A549 treated with CORT108297 at 1 μM for 4 hours (cell line): ENCODE measurements around the gene MYRF. TPM values are rescaled to one million over a fixed set of nuclear protein-coding genes. Genes with fewer than 3 reads are reported as not detected.

Experiments
- total RNA-seq: library from RNA; stranded (reverse); fragments of 200-300 nt; extraction: Qiagen RNA extraction; gene quantifications from 5 replicates; pipeline ENCODE4 v1.2.3, GENCODE V29; 2022

The MYRF gene
- total RNA-seq = 16.1 to 23.1 TPM (median 21.8 TPM) in 5 replicates

GRCh38 chr11:61752117-61752924 is at the start of gene MYRF:
MYRF (plus strand) TSS chr11:61752636; CDS start chr11:61752745, 109 bp downstream.

GRCh38 chr11:61792310-61793082 is 40.1 kb downstream of the MYRF start, which contains the start of the genes FEN1 and TMEM258:
FEN1 (plus strand) TSS chr11:61792911; CDS start chr11:61795362, 2,451 bp downstream.
TMEM258 (minus strand) TSS chr11:61792599; CDS start chr11:61792558, 41 bp downstream.

GRCh38 chr11:61816736-61817455 is 64.5 kb downstream of the MYRF start, which contains the start of gene FADS1:
FADS1 (minus strand) TSS chr11:61817003; CDS start chr11:61816929, 74 bp downstream.

GRCh38 chr11:61827571-61828378 is 75.3 kb downstream of the MYRF start, which contains the start of gene FADS2:
FADS2 (plus strand) TSS chr11:61828300; CDS start chr11:61828391, 91 bp downstream.

Other genes starting within 250 kb of the MYRF start
- 0.06 to 0.25 TPM (median 0.11 TPM) in 5 replicates for gene LRRC10B, start 243.9 kb upstream of the MYRF start, total RNA-seq
- gene SYT7, start 171.6 kb upstream of the MYRF start, total RNA-seq = 0.72 to 1.2 TPM (median 1.0 TPM) in 5 replicates
- 4.1 to 6.3 TPM (median 6.2 TPM) in 5 replicates for gene DAGLA, start 72.2 kb upstream of the MYRF start, total RNA-seq
- 213 to 247 TPM (median 224 TPM) in 5 replicates for gene TMEM258, start 40.0 kb downstream of the MYRF start, total RNA-seq
- 96.4 to 111 TPM (median 103 TPM) in 5 replicates for gene FEN1, start 40.3 kb downstream of the MYRF start, total RNA-seq
- 111 to 153 TPM (median 134 TPM) in 5 replicates for gene FADS1, start 64.4 kb downstream of the MYRF start, total RNA-seq
- 249 to 330 TPM (median 280 TPM) in 5 replicates for gene FADS2, start 75.7 kb downstream of the MYRF start, total RNA-seq
- gene FADS3, start 138.9 kb downstream of the MYRF start, total RNA-seq = 38.0 to 62.4 TPM (median 59.1 TPM) in 5 replicates
- 11.9 to 14.9 TPM (median 14.1 TPM) in 5 replicates for gene RAB3IL1, start 164.9 kb downstream of the MYRF start, total RNA-seq
- gene BEST1, start 197.7 kb downstream of the MYRF start, total RNA-seq = 1.5 to 2.5 TPM (median 2.0 TPM) in 5 replicates
- gene FTH1, start 215.0 kb downstream of the MYRF start, total RNA-seq = 11,319 to 19,435 TPM (median 16,549 TPM) in 5 replicates